Measurements from ENCODE around the gene LPP.

The LPP gene

DNA sequence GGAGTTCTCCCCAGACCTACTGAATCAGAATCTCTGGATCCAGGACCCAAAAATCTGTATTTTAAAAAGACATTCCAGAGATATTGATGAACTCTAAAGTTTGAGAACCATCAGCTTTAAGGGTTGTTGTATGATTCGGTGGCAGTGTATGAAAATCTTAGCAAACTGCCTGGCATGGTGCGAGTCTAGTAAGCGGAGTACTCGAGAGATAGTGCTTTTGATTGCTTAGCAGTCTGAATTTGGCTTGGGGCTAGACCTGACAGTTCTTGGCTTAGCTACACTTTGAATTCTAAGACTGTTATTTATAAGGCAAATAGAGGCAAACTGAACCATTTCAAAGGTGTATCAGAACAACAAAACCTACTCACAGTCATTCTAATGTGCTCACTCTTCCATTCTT, 329.0 kb downstream of the LPP start:
- DNase-seq (ENCODE audit: low read depth): no peak

DNA sequence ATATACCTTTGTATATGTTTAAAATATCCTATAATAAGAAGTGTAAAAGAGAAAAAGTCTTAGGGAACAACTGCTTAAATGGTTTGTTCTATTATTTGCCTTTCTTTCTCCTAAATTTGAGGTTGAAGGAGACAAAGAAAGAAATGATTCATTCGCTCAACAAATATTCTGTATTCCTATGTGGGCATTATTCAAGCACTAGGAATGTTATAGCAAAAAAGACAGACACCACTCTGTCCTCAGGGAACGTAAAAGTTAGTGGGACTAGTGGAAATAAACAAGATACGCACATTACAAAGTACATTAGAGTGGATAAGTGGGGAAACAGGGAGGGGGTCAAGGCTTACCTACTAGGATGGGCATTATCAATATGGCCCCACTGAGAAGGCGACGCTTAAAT, 332.2 kb downstream of the LPP start:
- no peak for DNase-seq (ENCODE audit: low read depth)

DNA sequence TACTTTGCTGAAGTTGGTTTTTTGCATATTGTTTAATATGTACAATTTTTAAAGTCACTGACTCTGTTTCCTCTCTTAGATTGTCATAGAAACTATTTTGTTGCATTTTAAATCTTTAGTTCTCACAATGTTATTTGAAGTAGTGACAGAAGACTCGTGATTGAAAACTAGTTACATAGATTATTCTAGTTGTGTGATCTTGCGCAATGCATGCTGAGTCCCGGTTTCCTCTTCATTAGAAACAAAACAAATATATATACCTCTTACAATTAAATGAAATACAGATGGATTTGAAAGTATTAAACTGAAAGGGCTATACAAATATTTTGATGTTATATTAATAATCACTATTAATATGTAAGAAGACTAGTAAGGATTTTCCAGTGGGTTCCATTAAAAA, 333.0 kb downstream of the LPP start:
- DNase-seq (ENCODE audit: low read depth): no peak

GRCh38 chr3:188487652-188488051, 333.7 kb downstream of the LPP start:
- no peak for DNase-seq (ENCODE audit: low read depth)

- DNase-seq (ENCODE audit: low read depth): no peak
Measured at GRCh38 chr3:188488801-188489200, 334.8 kb downstream of the LPP start.

DNA sequence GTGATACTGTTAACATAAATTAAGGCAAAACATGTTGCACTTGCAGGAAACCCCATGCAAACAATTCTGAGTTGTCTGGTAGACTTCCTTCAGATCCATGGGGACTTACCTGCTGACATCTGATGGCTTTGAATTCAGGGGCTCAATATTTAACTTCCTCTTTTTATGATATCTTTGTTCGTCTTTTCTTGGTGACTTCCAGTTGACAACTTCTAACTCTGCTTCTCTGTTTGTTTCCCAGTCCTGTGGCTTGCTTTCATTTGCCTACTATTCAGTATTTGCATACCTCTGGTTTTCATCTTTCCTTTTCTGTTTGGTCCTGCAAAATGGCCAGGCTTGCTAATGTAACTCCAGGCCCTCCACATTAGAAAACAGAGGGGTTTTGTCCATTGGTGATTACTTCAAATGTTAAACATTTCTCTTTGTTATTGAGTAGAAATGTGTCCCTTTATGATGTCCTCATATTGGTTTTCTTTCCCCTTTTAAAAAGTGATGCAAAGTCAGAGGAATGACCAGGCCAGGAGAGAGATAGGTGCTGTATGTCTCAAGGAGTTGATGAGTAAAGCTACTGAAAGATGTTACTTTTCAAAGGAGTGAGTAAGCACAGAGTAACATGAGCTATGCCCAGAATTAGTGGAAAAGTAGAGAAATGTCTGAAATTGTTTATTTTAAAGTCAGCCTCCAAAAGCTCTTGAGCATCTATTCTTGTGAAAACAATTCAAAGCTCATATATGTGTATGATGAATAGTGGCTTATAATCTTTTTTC, 335.9 kb downstream of the LPP start:
- DNase-seq (ENCODE audit: low read depth): peak; percentile 49

GRCh38 chr3:188490416-188490815, 336.5 kb downstream of the LPP start:
- no peak for DNase-seq (ENCODE audit: low read depth)

- DNase-seq (ENCODE audit: low read depth): peak; percentile 24
Measured at GRCh38 chr3:188491276-188491687, 337.3 kb downstream of the LPP start.

GRCh38 chr3:188496390-188496789, 342.4 kb downstream of the LPP start:
- DNase-seq (ENCODE audit: low read depth): no peak

DNA sequence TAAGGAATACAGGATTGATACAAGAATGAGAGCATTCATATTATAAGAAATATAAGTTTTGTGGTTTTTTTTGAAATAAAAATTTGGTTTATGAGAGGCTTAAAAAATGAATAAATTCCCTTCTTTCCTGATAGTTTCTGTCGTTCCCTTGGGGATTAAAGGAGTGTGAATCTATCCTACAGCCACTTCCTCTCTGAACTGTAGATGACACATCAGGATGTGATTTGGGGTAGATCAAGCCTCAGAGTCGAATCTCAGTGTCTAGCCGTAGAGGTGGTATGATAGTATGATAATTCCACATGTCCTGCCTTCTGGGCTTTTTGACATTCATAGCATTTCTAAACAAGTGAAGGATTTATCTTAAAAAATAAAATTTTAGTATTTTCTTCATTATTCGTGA, 343.1 kb downstream of the LPP start:
- no peak for DNase-seq (ENCODE audit: low read depth)

DNA sequence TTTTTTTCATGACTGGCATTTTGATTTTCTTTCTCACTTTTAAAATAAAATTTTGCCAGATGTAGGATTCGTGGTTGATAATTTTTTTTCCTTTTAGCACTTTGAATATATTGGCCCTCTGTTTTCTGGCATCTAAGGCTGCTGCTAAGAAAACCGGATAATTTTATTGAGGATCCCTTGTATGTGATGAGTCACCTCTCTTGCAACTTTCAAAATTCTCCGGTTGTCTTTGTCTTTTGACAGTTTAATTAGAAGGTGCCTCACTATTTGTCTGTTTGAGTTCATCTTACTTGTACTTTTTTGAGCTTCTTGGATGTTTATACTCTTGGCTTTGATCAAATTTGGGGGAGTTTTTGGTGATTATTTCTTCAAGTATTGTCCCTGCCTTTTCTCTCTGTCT, 349.7 kb downstream of the LPP start:
- DNase-seq (ENCODE audit: low read depth): no peak

- no peak for DNase-seq (ENCODE audit: low read depth)
Measured at GRCh38 chr3:188505151-188505550, 351.2 kb downstream of the LPP start.

- DNase-seq (ENCODE audit: low read depth): no peak
Measured at GRCh38 chr3:188505911-188506310, 352.0 kb downstream of the LPP start.

- DNase-seq (ENCODE audit: low read depth): no peak
Measured at GRCh38 chr3:188506446-188506845, 352.5 kb downstream of the LPP start.

- peak; percentile 83 for DNase-seq (ENCODE audit: low read depth)
Measured at GRCh38 chr3:188507244-188507720, 353.3 kb downstream of the LPP start.

GRCh38 chr3:188508454-188508853, 354.5 kb downstream of the LPP start:
- DNase-seq (ENCODE audit: low read depth): no peak

DNA sequence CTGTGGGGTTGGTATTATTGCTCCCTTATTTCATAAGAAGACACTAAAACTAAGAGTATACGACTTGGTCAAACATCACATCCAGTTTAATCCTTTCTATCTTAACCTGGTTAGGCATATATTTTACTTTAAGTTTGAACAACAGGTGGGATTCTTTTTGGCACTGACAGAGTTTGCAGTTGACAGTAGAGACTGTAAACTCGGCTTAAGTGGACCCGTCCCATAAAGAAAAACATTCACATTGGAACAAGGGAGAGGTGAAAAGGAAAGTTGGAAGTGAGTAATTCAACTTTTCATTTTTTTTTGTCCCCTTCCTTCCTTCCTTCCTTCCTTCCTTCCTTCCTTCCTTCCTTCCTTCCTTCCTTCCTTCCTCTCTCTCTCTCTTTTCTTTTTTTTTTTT, 355.4 kb downstream of the LPP start:
- DNase-seq (ENCODE audit: low read depth): no peak

- no peak for DNase-seq (ENCODE audit: low read depth)
Measured at GRCh38 chr3:188510366-188510765, 356.4 kb downstream of the LPP start.

DNA sequence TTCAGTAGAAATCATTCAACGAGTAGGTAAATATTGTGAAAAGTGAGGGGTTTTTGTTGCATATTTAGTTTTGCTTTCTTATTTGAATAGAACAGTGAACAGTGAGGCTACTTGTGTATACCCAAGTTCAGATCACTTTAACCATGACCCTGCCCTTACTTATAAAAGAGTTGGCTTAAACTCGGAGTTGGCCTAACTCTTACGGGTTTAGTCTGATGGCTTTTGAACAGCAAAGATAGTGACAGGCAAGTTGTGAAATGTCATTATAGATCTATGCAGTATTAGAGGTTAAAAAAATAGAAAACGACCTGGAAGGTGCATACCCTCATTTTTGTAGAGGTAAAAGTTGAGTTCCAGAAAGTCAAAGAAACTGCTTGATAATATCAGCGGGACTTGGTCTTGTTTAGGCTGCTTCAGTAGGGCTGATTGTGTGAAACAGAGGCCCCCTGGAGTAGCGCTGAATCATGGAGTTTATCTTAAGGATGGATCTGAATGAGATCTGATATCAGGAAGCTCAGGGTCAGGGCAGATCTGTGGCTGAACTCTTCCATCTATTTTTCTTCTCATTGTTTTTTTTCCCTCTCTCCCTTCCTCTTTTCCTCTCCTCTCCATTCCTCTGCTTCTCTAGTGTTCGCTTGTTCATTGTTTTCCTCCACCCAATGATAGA, 359.8 kb downstream of the LPP start:
- no peak for DNase-seq (ENCODE audit: low read depth)

- no peak for DNase-seq (ENCODE audit: low read depth)
Measured at GRCh38 chr3:188516515-188516914, 362.6 kb downstream of the LPP start.

DNA sequence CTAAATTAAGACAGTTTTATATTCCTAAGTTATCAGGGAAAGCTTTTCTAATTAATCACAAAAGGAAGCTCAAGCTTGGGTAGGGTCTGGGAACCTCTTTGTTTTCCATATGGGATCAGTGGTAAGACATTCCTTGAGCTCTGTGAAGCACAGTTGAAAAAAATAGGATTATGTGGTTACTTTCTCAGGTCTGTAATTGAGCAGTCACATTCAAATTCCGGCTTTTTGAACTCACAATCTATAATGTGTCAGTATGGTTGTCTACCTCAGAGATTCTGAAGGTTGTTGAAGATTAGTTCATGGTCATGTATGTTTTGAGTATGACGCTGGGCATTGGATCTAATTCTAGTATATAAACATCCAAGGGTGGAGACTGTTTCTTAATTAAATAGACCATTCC, 364.5 kb downstream of the LPP start:
- no peak for DNase-seq (ENCODE audit: low read depth)

DNA sequence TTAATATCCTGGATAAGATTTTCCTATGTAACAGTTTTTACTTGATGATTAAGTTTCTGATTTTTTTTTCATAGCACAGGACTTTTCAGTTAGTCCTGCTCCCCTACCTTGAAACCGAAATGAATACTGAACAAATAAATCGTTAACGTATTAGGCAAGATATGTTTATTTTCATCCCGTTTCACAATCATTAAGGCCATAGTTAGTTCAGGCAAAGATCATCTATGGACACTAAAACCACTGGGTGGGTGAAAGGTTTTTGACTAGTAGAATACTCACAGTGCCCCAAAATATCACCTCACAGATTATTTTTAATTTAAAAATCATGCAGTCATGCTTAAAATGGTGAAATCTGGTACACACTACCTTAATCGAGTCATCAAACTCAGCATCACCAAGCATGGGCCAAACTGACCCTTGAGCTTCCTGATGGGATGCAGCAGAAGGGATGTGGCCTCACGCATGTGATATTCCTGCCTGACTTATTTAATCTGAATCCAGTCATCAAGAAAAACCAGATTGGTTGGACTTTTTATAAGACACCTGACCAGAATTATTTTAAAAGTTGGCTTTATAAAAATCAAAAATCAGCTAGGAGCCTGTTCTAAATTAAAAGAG, 365.0 kb downstream of the LPP start:
- DNase-seq (ENCODE audit: low read depth): no peak

- DNase-seq (ENCODE audit: low read depth): no peak
Measured at GRCh38 chr3:188520466-188520865, 366.5 kb downstream of the LPP start.

All from HS-5 (cell line).